GM23338 (cell line): ENCODE results near the gene VWA7. TPM values are rescaled to one million over a fixed set of nuclear protein-coding genes. Genes with fewer than 3 reads are reported as not detected.

ENCODE experiments used
- ATAC-seq: fragments of 200-7000 bp; cut with Tn5 transposase; 3 replicates; pipeline ENCODE4 v1.9.1; 2020
- DNase-seq: peaks from one replicate; pipeline ENCODE4 v3.0.0-alpha.2; 2015; ENCODE audit warnings: low spot score
- H2AFZ ChIP-seq: fragments of 200-600 bp; sonication (generic); 2 replicates; pipeline ENCODE4 v1.8.0; 2016; ENCODE audit warnings: antibody characterized with exemption, mild to moderate bottlenecking, moderate library complexity
- H3F3A ChIP-seq: fragments of 200-600 bp; sonication (generic); replicated peaks from 2 replicates; pipeline ENCODE4 v1.8.0; 2017; ENCODE audit warnings: antibody characterized with exemption, mixed run types, low read depth
- H3K27ac ChIP-seq: fragments of 200-600 bp; sonication (generic); 2 replicates; pipeline ENCODE4 v1.6.1; 2016; ENCODE audit warnings: low read depth
- H3K27me3 ChIP-seq: fragments of 200-600 bp; sonication (generic); 2 replicates; pipeline ENCODE4 v1.8.0; 2016; ENCODE audit warnings: mild to moderate bottlenecking, mixed run types, moderate library complexity; ENCODE audit not compliant: insufficient read depth
- H3K36me3 ChIP-seq: fragments of 200-600 bp; sonication (generic); 2 replicates; pipeline ENCODE4 v1.8.0; 2016; ENCODE audit warnings: mild to moderate bottlenecking; ENCODE audit not compliant: insufficient read depth
- H3K4me1 ChIP-seq: fragments of 200-600 bp; sonication (generic); 2 replicates; pipeline ENCODE4 v1.8.0; 2016; ENCODE audit warnings: mild to moderate bottlenecking, moderate library complexity; ENCODE audit not compliant: insufficient read depth
- H3K4me2 ChIP-seq: fragments of 200-600 bp; sonication (generic); 2 replicates; pipeline ENCODE4 v1.7.1; 2017; ENCODE audit warnings: mixed run types
- H3K4me3 ChIP-seq: fragments of 200-600 bp; sonication (generic); 2 replicates; pipeline ENCODE4 v1.6.1; 2016; ENCODE audit warnings: mixed run types
- H3K79me2 ChIP-seq: fragments of 200-600 bp; sonication (generic); replicated peaks from 2 replicates; pipeline ENCODE4 v1.8.0; 2017; ENCODE audit warnings: mild to moderate bottlenecking; ENCODE audit not compliant: insufficient read depth
- H3K9me2 ChIP-seq: fragments of 200-600 bp; sonication (generic); 2 replicates; pipeline ENCODE4 v1.8.0; 2017; ENCODE audit not compliant: insufficient read depth
- H4K20me1 ChIP-seq: fragments of 200-600 bp; sonication (generic); replicated peaks from 2 replicates; pipeline ENCODE4 v1.8.0; 2017; ENCODE audit warnings: mild to moderate bottlenecking; ENCODE audit not compliant: insufficient read depth
- H3K27ac Mint-ChIP-seq: 2 replicates; pipeline ENCODE4 v1.8.0; 2020; ENCODE audit warnings: inconsistent platforms, mild to moderate bottlenecking, moderate library complexity, mixed read lengths
- H3K27me3 Mint-ChIP-seq: 3 replicates; pipeline ENCODE4 v1.8.0; 2022; ENCODE audit warnings: low read depth, mild to moderate bottlenecking, moderate library complexity, mixed read lengths, inconsistent platforms; ENCODE audit not compliant: insufficient read depth, poor library complexity
- H3K36me3 Mint-ChIP-seq: 3 replicates; pipeline ENCODE4 v1.8.0; 2021; ENCODE audit warnings: low read depth, mild to moderate bottlenecking, inconsistent platforms, moderate library complexity, mixed read lengths
- H3K4me1 Mint-ChIP-seq: 3 replicates; pipeline ENCODE4 v1.8.0; 2020; ENCODE audit warnings: mild to moderate bottlenecking, inconsistent platforms, mixed read lengths
- H3K4me3 Mint-ChIP-seq: 3 replicates; pipeline ENCODE4 v1.8.0; 2021; ENCODE audit warnings: moderate library complexity, mild to moderate bottlenecking, inconsistent platforms, mixed read lengths
- H3K9me3 Mint-ChIP-seq: 3 replicates; pipeline ENCODE4 v1.8.0; 2020; ENCODE audit warnings: moderate library complexity, mild to moderate bottlenecking, inconsistent platforms, mixed read lengths
- CREB1 ChIP-seq: fragments of 250-450 bp; sonication (Bioruptor Pico); IDR thresholded peaks from 2 replicates; pipeline ENCODE4 v1.5.0; 2020; ENCODE audit warnings: low read depth, mild to moderate bottlenecking, moderate library complexity
- ETS1 ChIP-seq: IDR thresholded peaks from 2 replicates; pipeline ENCODE4 v1.6.1; 2016; ENCODE audit warnings: antibody characterized with exemption
- EZH2 ChIP-seq: fragments of 200-600 bp; sonication (generic); IDR thresholded peaks from one replicate; pipeline ENCODE4 v1.8.0; 2017; ENCODE audit warnings: antibody characterized with exemption, mild to moderate bottlenecking, low read depth; ENCODE audit not compliant: unreplicated experiment
- EZH2phosphoT487 ChIP-seq: fragments of 200-600 bp; sonication (generic); IDR thresholded peaks from one replicate; pipeline ENCODE4 v1.8.1; 2018; ENCODE audit warnings: antibody characterized with exemption; ENCODE audit not compliant: unreplicated experiment
- JUNB ChIP-seq: IDR thresholded peaks from one replicate; pipeline ENCODE4 v1.6.1; 2016; ENCODE audit warnings: antibody characterized with exemption; ENCODE audit not compliant: unreplicated experiment
- NANOG ChIP-seq: IDR thresholded peaks from 2 replicates; pipeline ENCODE4 v1.6.1; 2016; ENCODE audit warnings: antibody characterized with exemption, borderline replicate concordance
- POLR2AphosphoS5 ChIP-seq: IDR thresholded peaks from 2 replicates; pipeline ENCODE4 v1.6.1; 2016; ENCODE audit warnings: antibody characterized with exemption, low read depth
- REST ChIP-seq: IDR thresholded peaks from one replicate; pipeline ENCODE4 v1.6.1; 2018; ENCODE audit warnings: antibody characterized with exemption; ENCODE audit not compliant: unreplicated experiment
- STAT1 ChIP-seq: IDR thresholded peaks from one replicate; pipeline ENCODE4 v1.6.1; 2016; ENCODE audit warnings: antibody characterized with exemption; ENCODE audit not compliant: unreplicated experiment
- ZNF114 ChIP-seq: fragments of 250-450 bp; sonication (Bioruptor Pico); IDR thresholded peaks from 2 replicates; pipeline ENCODE4 v1.5.0; 2020; ENCODE audit warnings: mild to moderate bottlenecking, moderate library complexity
- ZNF331 ChIP-seq: fragments of 250-450 bp; sonication (Bioruptor Pico); IDR thresholded peaks from 2 replicates; pipeline ENCODE4 v1.5.0; 2020; ENCODE audit warnings: low read depth, mild to moderate bottlenecking, moderate library complexity
- ZNF462 ChIP-seq: fragments of 250-450 bp; sonication (Bioruptor Pico); IDR thresholded peaks from 2 replicates; pipeline ENCODE4 v1.5.0; 2020; ENCODE audit warnings: mild to moderate bottlenecking, moderate library complexity
- polyA plus RNA-seq: library from polyadenylated mRNA; unstranded; fragments of >200 nt; fragmentation: Nextera tagmentation; extraction: Ambion mirVana; gene quantifications from 2 replicates; pipeline ENCODE4 v1.2.1, GENCODE V29; 2016
- total RNA-seq: library from RNA; depleted of rRNA; stranded (reverse); fragments of >200 nt; shearing (Covaris generic); gene quantifications from 2 replicates; pipeline ENCODE4 v1.2.3, GENCODE V29; 2014
- TF ChIP-seq, protein P1 (sequence below), 2 experiments: fragments of 200-600 bp in 1 of 2; sonication (generic) in 1 of 2; conservative IDR thresholded peaks; 2 replicates each; pipeline versions ENCODE4 v1.5.1 to v1.6.1; 2016 to 2017; ENCODE audit warnings: antibody characterized with exemption in 2 of 2, low read depth in 2 of 2, mild to moderate bottlenecking in 2 of 2, moderate library complexity in 1 of 2

VWA7 gene
- total and polyA plus RNA-seq, 2 experiments from 2014 or later: 0.07 to 0.36 TPM

GRCh38 chr6:31736768-31737314, 40.3 kb downstream of the VWA7 start:
- H3K4me1 ChIP-seq: peaks cover 42% of the 10 kb centered on the region
- H3K79me2 ChIP-seq: peaks cover 27% of the 10 kb centered on the region
- H3F3A ChIP-seq: peaks cover 48% of the 10 kb centered on the region
- H2AFZ ChIP-seq: peak overlapping the region; percentile 83
- peak overlapping the region; percentile 58; the same call in 1 of the 2 replicates for H3K27ac ChIP-seq
- H3K27me3 ChIP-seq: no peaks in the 10 kb centered on the region
- Mint-ChIP-seq H3K4me3 (peak overlapping the region; percentile 92), H3K27me3 (peaks cover 32% of the 10 kb centered on the region), H3K27ac (peak overlapping the region; percentile 43), H3K4me1 (peaks cover 45% of the 10 kb centered on the region), H3K36me3 (peaks cover 39% of the 10 kb centered on the region), H3K9me3 (no peaks in the 10 kb centered on the region; the same call in 2 of the 3 replicates)
- no peak for TF ChIP-seq JUNB
- no peak for TF ChIP-seq CREB1 (CRISPR knock-in tag)
- TF ChIP-seq EZH2: no peak
- TF ChIP-seq ETS1: no peak
- TF ChIP-seq REST: no peak
- no peak for TF ChIP-seq ZNF114 (CRISPR knock-in tag)
- TF ChIP-seq EZH2phosphoT487: no peak
- no peak for TF ChIP-seq POLR2AphosphoS5
- TF ChIP-seq NANOG: no peak
- TF ChIP-seq, protein P1, sequence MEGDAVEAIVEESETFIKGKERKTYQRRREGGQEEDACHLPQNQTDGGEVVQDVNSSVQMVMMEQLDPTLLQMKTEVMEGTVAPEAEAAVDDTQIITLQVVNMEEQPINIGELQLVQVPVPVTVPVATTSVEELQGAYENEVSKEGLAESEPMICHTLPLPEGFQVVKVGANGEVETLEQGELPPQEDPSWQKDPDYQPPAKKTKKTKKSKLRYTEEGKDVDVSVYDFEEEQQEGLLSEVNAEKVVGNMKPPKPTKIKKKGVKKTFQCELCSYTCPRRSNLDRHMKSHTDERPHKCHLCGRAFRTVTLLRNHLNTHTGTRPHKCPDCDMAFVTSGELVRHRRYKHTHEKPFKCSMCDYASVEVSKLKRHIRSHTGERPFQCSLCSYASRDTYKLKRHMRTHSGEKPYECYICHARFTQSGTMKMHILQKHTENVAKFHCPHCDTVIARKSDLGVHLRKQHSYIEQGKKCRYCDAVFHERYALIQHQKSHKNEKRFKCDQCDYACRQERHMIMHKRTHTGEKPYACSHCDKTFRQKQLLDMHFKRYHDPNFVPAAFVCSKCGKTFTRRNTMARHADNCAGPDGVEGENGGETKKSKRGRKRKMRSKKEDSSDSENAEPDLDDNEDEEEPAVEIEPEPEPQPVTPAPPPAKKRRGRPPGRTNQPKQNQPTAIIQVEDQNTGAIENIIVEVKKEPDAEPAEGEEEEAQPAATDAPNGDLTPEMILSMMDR (conservative IDR thresholded peaks at IDR 0.05; ENCODE audit: low read depth in 2 of 2): no peak
- TF ChIP-seq ZNF462 (CRISPR knock-in tag): no peak
- no peak for TF ChIP-seq STAT1
- TF ChIP-seq ZNF331 (CRISPR knock-in tag): no peak
- H3K36me3 ChIP-seq: peaks cover 20% of the 10 kb centered on the region
- 0 out of 2 replicates have a peak, but pooled peaks cover 11% of the 10 kb centered on the region for H4K20me1 ChIP-seq
- peak overlapping the region; percentile 91 for H3K4me2 ChIP-seq
- ATAC-seq: no peak
- no peak for DNase-seq
- H3K9me2 ChIP-seq: no peaks in the 10 kb centered on the region
- peak overlapping the region; percentile 96 for H3K4me3 ChIP-seq
